ENCODE data around the gene MLNR.

Gene MLNR

DNA sequence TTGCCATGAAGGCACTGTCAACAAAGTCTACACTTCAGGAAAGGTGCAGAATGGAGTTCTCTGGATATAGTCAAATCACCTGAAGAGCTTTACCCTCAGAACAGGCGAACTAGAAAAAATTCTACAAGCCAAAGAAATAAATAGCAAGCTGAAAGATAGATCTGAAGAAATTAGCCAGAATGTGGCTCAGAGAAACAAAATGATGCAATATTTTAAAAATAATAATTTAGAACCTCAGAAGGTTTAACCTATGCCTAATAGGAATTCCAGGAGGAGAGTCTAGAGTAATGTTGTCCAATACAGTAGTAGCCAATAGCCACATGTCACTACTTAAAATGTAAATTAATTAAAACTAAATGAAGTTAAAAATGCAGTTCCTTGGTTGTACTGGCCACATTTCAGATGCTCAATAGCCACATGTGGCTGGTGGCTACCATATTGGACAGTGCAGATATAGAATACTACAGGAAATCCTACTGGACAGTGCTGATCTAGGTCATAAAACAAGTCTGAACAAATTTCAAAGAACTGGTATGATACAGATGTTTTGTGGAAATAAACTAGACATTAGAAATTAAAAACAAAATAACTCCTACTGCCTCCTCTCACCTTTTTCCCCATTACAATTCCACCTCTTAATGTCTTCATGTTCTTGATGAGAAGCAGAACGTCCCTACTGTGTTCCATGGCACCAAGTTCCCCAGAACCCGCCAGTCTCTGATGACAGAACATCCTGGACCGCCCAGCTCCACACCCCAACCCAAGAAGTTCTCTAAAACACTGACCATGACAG is 26.9 kb downstream of the MLNR start:
- TF ChIP-seq, protein P1, sequence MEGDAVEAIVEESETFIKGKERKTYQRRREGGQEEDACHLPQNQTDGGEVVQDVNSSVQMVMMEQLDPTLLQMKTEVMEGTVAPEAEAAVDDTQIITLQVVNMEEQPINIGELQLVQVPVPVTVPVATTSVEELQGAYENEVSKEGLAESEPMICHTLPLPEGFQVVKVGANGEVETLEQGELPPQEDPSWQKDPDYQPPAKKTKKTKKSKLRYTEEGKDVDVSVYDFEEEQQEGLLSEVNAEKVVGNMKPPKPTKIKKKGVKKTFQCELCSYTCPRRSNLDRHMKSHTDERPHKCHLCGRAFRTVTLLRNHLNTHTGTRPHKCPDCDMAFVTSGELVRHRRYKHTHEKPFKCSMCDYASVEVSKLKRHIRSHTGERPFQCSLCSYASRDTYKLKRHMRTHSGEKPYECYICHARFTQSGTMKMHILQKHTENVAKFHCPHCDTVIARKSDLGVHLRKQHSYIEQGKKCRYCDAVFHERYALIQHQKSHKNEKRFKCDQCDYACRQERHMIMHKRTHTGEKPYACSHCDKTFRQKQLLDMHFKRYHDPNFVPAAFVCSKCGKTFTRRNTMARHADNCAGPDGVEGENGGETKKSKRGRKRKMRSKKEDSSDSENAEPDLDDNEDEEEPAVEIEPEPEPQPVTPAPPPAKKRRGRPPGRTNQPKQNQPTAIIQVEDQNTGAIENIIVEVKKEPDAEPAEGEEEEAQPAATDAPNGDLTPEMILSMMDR (IDR thresholded peaks at IDR 0.05; ENCODE audit: low read depth, low read length), result no peak
- peak overlapping the region; percentile 90 for H3K4me3 ChIP-seq (ENCODE audit: low read depth, low read length)

DNA sequence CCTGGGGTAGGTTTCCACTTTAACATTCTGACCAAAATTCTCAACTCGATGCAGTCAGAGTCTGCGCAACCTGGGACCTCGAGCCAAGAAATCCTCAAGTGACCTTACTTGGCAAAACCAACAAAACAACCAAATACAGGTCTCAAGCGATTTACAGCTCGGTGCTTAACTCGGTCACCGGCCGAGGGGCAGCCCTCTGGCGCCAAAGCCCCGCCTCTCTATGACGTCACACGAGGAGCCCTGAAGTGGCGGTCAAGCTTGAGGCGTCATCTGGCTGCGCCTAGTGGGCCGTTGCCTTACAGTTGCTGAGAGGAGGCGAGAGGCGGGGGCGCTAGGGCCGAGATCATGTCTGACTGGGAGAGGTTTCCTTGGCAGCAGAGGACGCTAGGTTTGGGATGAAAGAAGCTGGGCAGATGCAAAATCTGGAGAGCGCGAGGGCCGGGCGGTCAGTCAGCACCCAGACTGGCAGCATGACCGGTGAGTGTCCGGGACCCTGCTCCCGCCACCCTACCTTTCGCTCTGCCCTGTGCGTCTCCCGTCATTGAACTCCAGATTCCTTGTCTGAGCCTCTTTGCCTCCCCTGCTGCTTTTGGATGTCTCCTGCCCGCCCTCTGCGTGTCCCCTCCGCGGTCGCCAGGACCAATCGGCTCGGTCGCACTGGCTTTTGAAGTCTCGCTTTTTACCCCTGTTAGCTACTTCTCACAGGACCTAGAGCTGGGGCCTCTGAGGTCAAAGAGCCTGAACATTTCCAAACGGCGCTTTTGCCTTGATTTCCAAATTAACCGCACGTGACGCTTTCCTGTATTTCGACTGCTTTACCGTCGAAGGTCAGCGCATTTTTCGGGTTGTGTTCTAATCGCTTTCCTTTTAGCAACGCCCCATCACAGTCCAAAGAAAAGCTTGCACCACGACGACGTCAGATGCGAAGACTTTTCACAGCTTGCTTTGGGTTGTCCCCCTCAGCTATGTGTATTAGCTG is 27.8 kb downstream of the MLNR start, which contains the start of gene CDADC1:
CDADC1 (plus strand) TSS at position 283 of the 979 bp plus-strand sequence; CDS start at position 396, 113 bp downstream.
- peak within 1 kb of the TSS; percentile 90 for H3K4me3 ChIP-seq (ENCODE audit: low read depth, low read length)
- TF ChIP-seq, protein P1 (IDR thresholded peaks at IDR 0.05; ENCODE audit: low read depth, low read length), result no peak

DNA sequence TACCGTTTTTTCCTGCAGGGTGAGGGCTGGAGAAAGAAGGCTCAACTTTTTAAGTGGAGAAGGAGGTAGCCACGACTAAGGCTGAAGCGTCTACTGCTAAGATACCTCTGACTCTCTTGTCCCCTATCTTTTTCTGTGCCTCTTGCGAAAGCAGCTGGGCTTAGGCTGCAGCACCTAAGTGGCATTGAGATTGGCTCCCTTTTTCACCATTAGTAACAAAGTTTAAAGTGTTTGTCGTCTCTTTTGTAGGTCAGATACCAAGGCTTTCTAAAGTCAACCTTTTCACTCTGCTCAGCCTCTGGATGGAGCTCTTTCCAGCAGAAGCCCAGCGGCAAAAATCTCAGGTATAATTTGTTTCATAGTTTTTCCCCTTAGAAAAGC is 28.5 kb downstream of the MLNR start:
- H3K4me3 ChIP-seq (ENCODE audit: low read depth, low read length), result peak overlapping the region; percentile 90

DNA sequence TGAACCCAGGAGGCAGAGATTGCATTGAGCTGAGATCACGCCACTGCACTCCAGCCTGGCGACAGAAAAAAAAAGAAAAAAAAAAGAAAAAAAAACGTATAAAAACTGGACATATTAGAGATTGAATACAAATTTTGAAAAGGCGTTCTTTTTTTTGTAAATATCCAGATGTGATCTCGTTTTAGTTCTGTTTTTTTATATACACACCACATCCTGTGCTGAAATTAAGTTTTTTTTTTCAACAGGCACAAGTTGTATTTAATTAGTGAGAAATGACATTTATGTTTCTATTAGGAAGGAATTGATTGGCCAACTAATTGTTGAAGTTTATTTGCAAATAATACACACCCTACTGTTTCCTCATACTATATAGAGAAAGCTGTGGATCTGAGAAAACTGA is 31.2 kb downstream of the MLNR start:
- TF ChIP-seq, protein P1 (IDR thresholded peaks at IDR 0.05; ENCODE audit: low read depth, low read length), result no peak
- no peak overlapping the region for H3K4me3 ChIP-seq (ENCODE audit: low read depth, low read length)

More for the DNA sequence above, 28.5 kb downstream of the MLNR start:
- TF ChIP-seq, protein P1 (IDR thresholded peaks at IDR 0.05; ENCODE audit: low read depth, low read length), result no peak

DNA sequence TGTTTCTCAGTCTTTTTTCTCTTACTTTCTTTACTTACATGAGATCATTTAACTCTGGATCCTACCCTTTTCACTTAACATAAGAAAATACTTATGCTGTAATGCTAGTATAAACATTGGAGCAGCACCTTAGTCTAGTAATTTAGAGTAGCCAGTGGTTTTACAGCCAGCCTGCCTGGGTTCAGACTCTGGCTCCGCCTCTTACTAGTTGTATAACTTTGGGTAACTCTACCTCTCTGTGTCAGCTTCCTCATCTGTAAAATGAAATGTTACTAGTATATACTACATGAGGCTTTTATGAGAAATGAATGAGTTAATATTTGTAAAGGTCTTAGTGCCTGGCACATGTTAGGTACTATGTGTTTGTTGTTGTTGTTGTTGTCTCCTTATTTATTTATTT is 33.2 kb downstream of the MLNR start:
- TF ChIP-seq, protein P1 (IDR thresholded peaks at IDR 0.05; ENCODE audit: low read depth, low read length), result no peak
- H3K4me3 ChIP-seq (ENCODE audit: low read depth, low read length), result no peak overlapping the region

DNA sequence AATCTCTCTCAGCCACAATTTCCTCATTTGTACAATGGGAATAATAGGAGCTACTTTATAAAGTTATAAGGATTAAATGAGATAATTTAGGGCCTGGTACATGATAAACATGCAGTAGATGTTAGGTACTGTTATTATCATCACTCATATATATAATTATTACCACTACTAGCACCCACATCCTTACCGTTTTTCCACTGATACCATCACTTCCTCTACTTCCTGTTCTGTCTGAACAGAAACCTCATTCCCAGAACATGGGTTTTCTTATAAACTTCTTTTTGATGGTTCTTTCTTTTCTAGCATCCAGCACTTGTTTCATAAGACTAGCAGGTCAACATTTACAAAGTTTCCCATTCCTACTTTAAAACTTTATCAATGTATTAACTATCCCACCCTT is 33.9 kb downstream of the MLNR start:
- TF ChIP-seq, protein P1 (IDR thresholded peaks at IDR 0.05; ENCODE audit: low read depth, low read length), result no peak
- no peak overlapping the region for H3K4me3 ChIP-seq (ENCODE audit: low read depth, low read length)

Measured in WI38 (cell line).